Measurements from ENCODE around the gene RELB. TPM values are rescaled to one million over a fixed set of nuclear protein-coding genes. Genes with fewer than 3 reads are reported as not detected.

The RELB gene
- total RNA-seq, 2 experiments from 2014 or later: 91.6 to 92.5 TPM

DNA sequence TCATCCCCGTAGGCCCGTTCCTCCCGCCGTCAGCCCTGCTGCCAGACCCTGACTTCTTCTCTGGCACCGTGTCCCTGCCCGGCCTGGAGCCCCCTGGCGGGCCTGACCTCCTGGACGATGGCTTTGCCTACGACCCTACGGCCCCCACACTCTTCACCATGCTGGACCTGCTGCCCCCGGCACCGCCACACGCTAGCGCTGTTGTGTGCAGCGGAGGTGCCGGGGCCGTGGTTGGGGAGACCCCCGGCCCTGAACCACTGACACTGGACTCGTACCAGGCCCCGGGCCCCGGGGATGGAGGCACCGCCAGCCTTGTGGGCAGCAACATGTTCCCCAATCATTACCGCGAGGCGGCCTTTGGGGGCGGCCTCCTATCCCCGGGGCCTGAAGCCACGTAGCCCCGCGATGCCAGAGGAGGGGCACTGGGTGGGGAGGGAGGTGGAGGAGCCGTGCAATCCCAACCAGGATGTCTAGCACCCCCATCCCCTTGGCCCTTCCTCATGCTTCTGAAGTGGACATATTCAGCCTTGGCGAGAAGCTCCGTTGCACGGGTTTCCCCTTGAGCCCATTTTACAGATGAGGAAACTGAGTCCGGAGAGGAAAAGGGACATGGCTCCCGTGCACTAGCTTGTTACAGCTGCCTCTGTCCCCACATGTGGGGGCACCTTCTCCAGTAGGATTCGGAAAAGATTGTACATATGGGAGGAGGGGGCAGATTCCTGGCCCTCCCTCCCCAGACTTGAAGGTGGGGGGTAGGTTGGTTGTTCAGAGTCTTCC lies 36.3 kb downstream of the RELB start:
- Mint-ChIP-seq H3K36me3 (ENCODE audit: low read depth) (peaks cover 67% of the 10 kb centered on the region), H3K27ac (peak overlapping the region; percentile 67), H3K27me3 (no peaks in the 10 kb centered on the region), H3K9me3 (no peaks in the 10 kb centered on the region), H3K4me3 (peak overlapping the region; percentile 70), H3K4me1 (ENCODE audit: low read depth) (peaks cover 34% of the 10 kb centered on the region)
- DNase-seq: peak in 1 of 14 experiments; percentile 50
- H3K27me3 ChIP-seq (ENCODE audit: control insufficient read depth in 1 of 2, insufficient read depth in 2 of 2, low read length in 2 of 2): no peaks in the 10 kb centered on the region
- H3K4me1 ChIP-seq (ENCODE audit: insufficient read depth, low read length): peaks cover 44% of the 10 kb centered on the region
- ChIA-PET POLR2A (interaction anchor here (0.7 to 3.3 kb wide), 5 partner anchors 11 to 65 kb away, joined by 3 to 24 read pairs (median 5); partner anchors contain the start of genes PPP1R37 and RELB), CTCF (interaction anchor here (0.6 to 1.5 kb wide), 2 partner anchors 21 to 427 kb away, joined by 3 to 6 read pairs; no protein-coding TSS in a partner anchor)
- intact Hi-C loops (cut with DNase I, micrococcal nuclease): loop anchor here in 1 of 2 experiments (2.0 kb wide), 2 partner anchors 41 to 143 kb away; partner anchors contain the start of gene GEMIN7
- TF ChIP-seq, protein P1, sequence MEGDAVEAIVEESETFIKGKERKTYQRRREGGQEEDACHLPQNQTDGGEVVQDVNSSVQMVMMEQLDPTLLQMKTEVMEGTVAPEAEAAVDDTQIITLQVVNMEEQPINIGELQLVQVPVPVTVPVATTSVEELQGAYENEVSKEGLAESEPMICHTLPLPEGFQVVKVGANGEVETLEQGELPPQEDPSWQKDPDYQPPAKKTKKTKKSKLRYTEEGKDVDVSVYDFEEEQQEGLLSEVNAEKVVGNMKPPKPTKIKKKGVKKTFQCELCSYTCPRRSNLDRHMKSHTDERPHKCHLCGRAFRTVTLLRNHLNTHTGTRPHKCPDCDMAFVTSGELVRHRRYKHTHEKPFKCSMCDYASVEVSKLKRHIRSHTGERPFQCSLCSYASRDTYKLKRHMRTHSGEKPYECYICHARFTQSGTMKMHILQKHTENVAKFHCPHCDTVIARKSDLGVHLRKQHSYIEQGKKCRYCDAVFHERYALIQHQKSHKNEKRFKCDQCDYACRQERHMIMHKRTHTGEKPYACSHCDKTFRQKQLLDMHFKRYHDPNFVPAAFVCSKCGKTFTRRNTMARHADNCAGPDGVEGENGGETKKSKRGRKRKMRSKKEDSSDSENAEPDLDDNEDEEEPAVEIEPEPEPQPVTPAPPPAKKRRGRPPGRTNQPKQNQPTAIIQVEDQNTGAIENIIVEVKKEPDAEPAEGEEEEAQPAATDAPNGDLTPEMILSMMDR (IDR thresholded peaks at IDR 0.05): no peak
- H3K27ac ChIP-seq (ENCODE audit: low read depth in 1 of 2, low read length in 2 of 2): no peak overlapping the region
- H3K9me3 ChIP-seq (ENCODE audit: control insufficient read depth in 1 of 2, insufficient read depth in 1 of 2, low read length in 2 of 2): no peaks in the 10 kb centered on the region
- peaks cover 60% of the 10 kb centered on the region for H3K36me3 ChIP-seq (ENCODE audit: insufficient read depth, low read length)
- no peak for ATAC-seq (ENCODE audit: poor library complexity)
- H3K4me3 ChIP-seq (ENCODE audit: low read length): no peak overlapping the region

GRCh38 chr19:45038931-45039893 lies 37.9 kb downstream of the RELB start, which contains the start of gene CLASRP:
CLASRP (plus strand) TSS chr19:45039045; CDS start chr19:45040213, 1,168 bp downstream.
- Mint-ChIP-seq H3K4me1 (ENCODE audit: low read depth) (peaks cover 34% of the 10 kb centered on the region), H3K9me3 (no peaks in the 10 kb centered on the region), H3K27ac (peak within 1 kb of the TSS; percentile 96), H3K36me3 (ENCODE audit: low read depth) (peaks cover 72% of the 10 kb centered on the region), H3K27me3 (no peaks in the 10 kb centered on the region), H3K4me3 (peak within 1 kb of the TSS; percentile 99)
- H3K27me3 ChIP-seq (ENCODE audit: control insufficient read depth in 1 of 2, insufficient read depth in 2 of 2, low read length in 2 of 2): no peaks in the 10 kb centered on the region
- H3K4me1 ChIP-seq (ENCODE audit: insufficient read depth, low read length): peaks cover 46% of the 10 kb centered on the region
- no peaks in the 10 kb centered on the region for H3K9me3 ChIP-seq (ENCODE audit: control insufficient read depth in 1 of 2, insufficient read depth in 1 of 2, low read length in 2 of 2)
- peak; percentile 87 for ATAC-seq (ENCODE audit: poor library complexity)
- peak; percentile 78 to 95 (median 85) for DNase-seq
- CTCF ChIA-PET: interaction anchor here (1.1 to 2.5 kb wide), 3 partner anchors 21 to 53 kb away, joined by 3 to 14 read pairs (median 6); no protein-coding TSS in a partner anchor
- TF ChIP-seq, protein P1 (IDR thresholded peaks at IDR 0.05): no peak
- peak within 1 kb of the TSS; percentile 98 for H3K4me3 ChIP-seq (ENCODE audit: low read length)
- peak within 1 kb of the TSS; percentile 91 to 99 for H3K27ac ChIP-seq (ENCODE audit: low read depth in 1 of 2, low read length in 2 of 2)
- intact Hi-C loops (cut with DNase I, micrococcal nuclease): loop anchor here (1.0 to 2.0 kb wide), 5 partner anchors 37 to 84 kb away; partner anchors contain the start of genes CLPTM1 (in 1 of the 2), GEMIN7 (in 1 of the 2) and RELB (in 1 of the 2)
- POLR2A ChIA-PET: interaction anchor here (0.6 to 3.3 kb wide), 13 partner anchors 12 to 691 kb away, joined by 3 to 24 read pairs (median 5); partner anchors contain the start of genes BLOC1S3, CLPTM1, GEMIN7 and PPP1R37
- peaks cover 64% of the 10 kb centered on the region for H3K36me3 ChIP-seq (ENCODE audit: insufficient read depth, low read length)
